PC-3 (cell line): ENCODE measurements around the gene CFLAR. TPM values are rescaled to one million over a fixed set of nuclear protein-coding genes. Genes with fewer than 3 reads are reported as not detected.

Experiments
- ATAC-seq: fragments of 200-7000 bp; cut with Tn5 transposase; 2 replicates; pipeline ENCODE4 v1.9.1; 2020; ENCODE audit warnings: mild to moderate bottlenecking, moderate library complexity
- BruUV-seq: library from RNA; stranded (reverse); fragments of 400-500 nt; replicated peaks from 2 replicates; lab custom pipeline; 2021; lab: Mats Ljungman, UMichigan
- CTCF ChIA-PET: fragments of 300-600 bp; sonication (Branson Sonifier 250); formaldehyde crosslinking; loops from one replicate; lab custom pipeline; 2022; ENCODE audit warnings: antibody characterized with exemption; lab: Charles Lee
- POLR2A ChIA-PET: fragments of 300-600 bp; sonication (Branson Sonifier 250); formaldehyde crosslinking; loops from one replicate; lab custom pipeline; 2022; ENCODE audit warnings: antibody characterized with exemption; ENCODE audit not compliant: unreplicated experiment; lab: Charles Lee
- DNase-seq: peaks from one replicate; pipeline ENCODE4 v3.0.0-alpha.2; 2015
- H2AFZ ChIP-seq: fragments of 300-600 bp; sonication (generic); 2 replicates; pipeline ENCODE4 v1.6.0; 2016; ENCODE audit warnings: antibody characterized with exemption, low read length
- H3F3A ChIP-seq: fragments of 300-600 bp; sonication (generic); one replicate; pipeline ENCODE4 v1.6.0; 2017; ENCODE audit warnings: antibody characterized with exemption, low read length, control low read depth, mild to moderate bottlenecking; ENCODE audit not compliant: unreplicated experiment
- H3K27ac ChIP-seq: fragments of 300-600 bp; sonication (generic); 2 replicates; pipeline ENCODE4 v1.5.1; 2016; ENCODE audit warnings: mild to moderate bottlenecking, low read length
- H3K27me3 ChIP-seq: fragments of 300-600 bp; sonication (generic); 2 replicates; pipeline ENCODE4 v1.6.1; 2016; ENCODE audit warnings: low read length, mixed read lengths
- H3K36me3 ChIP-seq: fragments of 300-600 bp; sonication (generic); 2 replicates; pipeline ENCODE4 v1.6.1; 2016; ENCODE audit warnings: low read depth, mixed run types, low read length, mixed read lengths
- H3K4me1 ChIP-seq: fragments of 300-600 bp; sonication (generic); 2 replicates; pipeline ENCODE4 v1.5.1; 2016; ENCODE audit warnings: low read length; ENCODE audit not compliant: insufficient read depth
- H3K4me2 ChIP-seq: fragments of 300-600 bp; sonication (generic); 2 replicates; pipeline ENCODE4 v1.6.0; 2016; ENCODE audit warnings: low read length
- H3K4me3 ChIP-seq: fragments of 300-600 bp; sonication (generic); 2 replicates; pipeline ENCODE4 v1.5.1; 2016; ENCODE audit warnings: mild to moderate bottlenecking, low read length, mixed read lengths
- H3K79me2 ChIP-seq: fragments of 300-600 bp; sonication (generic); 2 replicates; pipeline ENCODE4 v1.6.1; 2017; ENCODE audit warnings: low read length, mixed read lengths
- H3K9ac ChIP-seq: fragments of 300-600 bp; sonication (generic); 2 replicates; pipeline ENCODE4 v1.6.0; 2016; ENCODE audit warnings: mild to moderate bottlenecking, low read length
- H3K9me2 ChIP-seq: fragments of 300-600 bp; sonication (generic); replicated peaks from 2 replicates; pipeline ENCODE4 v1.6.1; 2016; ENCODE audit warnings: mixed run types, low read length, mixed read lengths
- H3K9me3 ChIP-seq: fragments of 300-600 bp; sonication (generic); 2 replicates; pipeline ENCODE4 v1.6.1; 2016; ENCODE audit warnings: low read length, mixed read lengths
- H4K20me1 ChIP-seq: fragments of 300-600 bp; sonication (generic); 2 replicates; pipeline ENCODE4 v1.6.1; 2016; ENCODE audit warnings: low read length, mixed read lengths
- CTCF ChIP-seq: fragments of 300-600 bp; sonication (generic); conservative IDR thresholded peaks from 2 replicates; pipeline ENCODE4 v1.5.1; 2017; ENCODE audit warnings: antibody characterized with exemption, low read depth, mild to moderate bottlenecking, low read length
- EZH2 ChIP-seq: fragments of 300-600 bp; sonication (generic); IDR thresholded peaks from one replicate; pipeline ENCODE4 v1.6.1; 2017; ENCODE audit warnings: antibody characterized with exemption, mild to moderate bottlenecking, low read length; ENCODE audit not compliant: unreplicated experiment
- EZH2phosphoT487 ChIP-seq: fragments of 300-600 bp; sonication (generic); IDR thresholded peaks from 2 replicates; pipeline ENCODE4 v1.6.1; 2018; ENCODE audit warnings: mild to moderate bottlenecking, antibody characterized with exemption, low read length, borderline replicate concordance
- intact Hi-C: fragments of 100-400 bp; cut with micrococcal nuclease; formaldehyde crosslinking; loops from 2 replicates; pipeline ENCODE4 v1.9.0; 2023
- total RNA-seq: library from RNA; depleted of rRNA; stranded (reverse); fragments of >200 nt; gene quantifications from 2 replicates; pipeline ENCODE4 v1.2.3, GENCODE V29; 2014

The CFLAR gene
- total RNA-seq, 1 experiment from 2014 or later = 33.5 TPM

DNA sequence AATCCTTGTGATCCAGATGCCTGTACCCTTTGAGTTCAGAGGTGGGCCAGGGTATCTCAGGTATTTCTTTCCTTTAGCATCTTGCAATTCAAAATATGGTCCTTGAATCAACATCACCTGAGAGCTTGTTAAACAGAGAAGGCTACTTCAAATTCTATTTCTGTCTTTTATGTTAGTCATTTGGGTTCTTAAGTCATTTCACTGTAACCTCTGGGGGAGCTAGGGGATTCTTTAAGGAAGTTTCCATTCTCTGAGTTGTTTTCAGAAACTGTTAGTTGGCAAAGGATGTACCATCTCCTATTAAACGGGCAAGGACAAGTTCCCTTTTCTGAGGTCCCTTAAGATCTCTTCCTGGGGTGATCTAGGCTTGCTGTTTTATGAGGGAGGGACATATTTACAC lies 16.6 kb downstream of the CFLAR start:
- intact Hi-C loops = no loop called here
- CTCF ChIA-PET = no interaction called here

DNA sequence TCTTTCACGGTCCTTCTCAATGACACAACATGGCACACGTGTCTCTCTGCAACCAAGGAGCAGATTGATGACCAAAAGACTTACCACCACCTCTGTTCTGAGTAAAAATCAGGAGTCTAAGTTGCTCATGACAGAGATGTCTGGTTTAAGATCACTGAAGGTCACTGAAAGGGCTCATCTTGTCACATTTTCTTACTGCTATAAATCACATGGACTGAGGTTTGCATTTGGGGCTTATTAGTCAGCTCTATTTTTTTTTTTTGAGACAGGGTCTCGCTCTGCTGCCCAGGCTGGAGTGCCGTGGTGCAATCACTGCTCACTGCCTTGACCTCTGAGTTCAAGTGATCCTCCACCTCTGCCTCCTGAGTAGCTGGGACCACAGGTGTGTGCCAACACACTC lies 19.4 kb downstream of the CFLAR start:
- no peak overlapping the region for H3K27ac ChIP-seq

More for the DNA sequence above, 16.6 kb downstream of the CFLAR start:
- Histone ChIP-seq H3F3A (no peaks in the 10 kb centered on the region), H3K9me3 (no peaks in the 10 kb centered on the region), H2AFZ (no peak overlapping the region), H3K27me3 (no peaks in the 10 kb centered on the region), H3K36me3 (peaks cover 22% of the 10 kb centered on the region), H3K4me2 (no peak overlapping the region), H3K27ac (no peak overlapping the region), H3K9ac (no peak overlapping the region), H3K79me2 (peaks cover 49% of the 10 kb centered on the region), H4K20me1 (no peaks in the 10 kb centered on the region), H3K4me1 (peaks cover 27% of the 10 kb centered on the region), H3K4me3 (no peak overlapping the region), H3K9me2 (no peaks in the 10 kb centered on the region)
- BruUV-seq = no TSS peak
- ATAC-seq = no peak
- DNase-seq = no peak
- POLR2A ChIA-PET = no interaction called here
- TF ChIP-seq EZH2phosphoT487 (no peak), CTCF (no peak), EZH2 (no peak)

More for the DNA sequence above, 19.4 kb downstream of the CFLAR start:
- ATAC-seq = no peak
- ChIA-PET CTCF (no interaction called here), POLR2A (no interaction called here)
- no peaks in the 10 kb centered on the region for H4K20me1 ChIP-seq
- no peaks in the 10 kb centered on the region for H3K27me3 ChIP-seq
- H3K36me3 ChIP-seq = peaks cover 27% of the 10 kb centered on the region
- DNase-seq = no peak
- TF ChIP-seq EZH2 (no peak), EZH2phosphoT487 (no peak), CTCF (no peak)
- no peak overlapping the region for H3K9ac ChIP-seq
- H2AFZ ChIP-seq = no peak overlapping the region
- no peaks in the 10 kb centered on the region for H3K9me2 ChIP-seq
- H3K4me1 ChIP-seq = peaks cover 10% of the 10 kb centered on the region
- H3K4me2 ChIP-seq = no peak overlapping the region
- no peak overlapping the region for H3K4me3 ChIP-seq
- intact Hi-C loops = loop anchor here (2.0 kb wide), 1 partner anchor 17 kb away; no protein-coding TSS in a partner anchor
- no peaks in the 10 kb centered on the region for H3K9me3 ChIP-seq
- no TSS peak for BruUV-seq
- peaks cover 25% of the 10 kb centered on the region for H3K79me2 ChIP-seq
- no peaks in the 10 kb centered on the region for H3F3A ChIP-seq
